ENCODE data around the gene SOCS7. TPM values are rescaled to one million over a fixed set of nuclear protein-coding genes. Genes with fewer than 3 reads are reported as not detected.

The SOCS7 gene
- total RNA-seq, 1 donor from 2014 or later = 7.5 TPM

- DNase-seq (ENCODE audit: low read depth in 2 of 2) = peak in 1 of 2 donors; percentile 26
These were observed 67.3 kb downstream of the SOCS7 start for GRCh38 chr17:38418693-38419507.

GRCh38 chr17:38419508-38419981 is 67.9 kb downstream of the SOCS7 start:
- no peak for DNase-seq (ENCODE audit: low read depth in 2 of 2)

- no peak for DNase-seq (ENCODE audit: low read depth in 2 of 2)
These were observed 68.9 kb downstream of the SOCS7 start for GRCh38 chr17:38420518-38420917.

- DNase-seq (ENCODE audit: low read depth in 2 of 2) = peak in 1 of 2 donors; percentile 61
These were observed 69.7 kb downstream of the SOCS7 start for GRCh38 chr17:38421171-38421841.

GRCh38 chr17:38421871-38422827 is 70.5 kb downstream of the SOCS7 start:
- DNase-seq (ENCODE audit: low read depth in 2 of 2) = no peak

GRCh38 chr17:38424297-38424972 is 72.8 kb downstream of the SOCS7 start:
- no peak for DNase-seq (ENCODE audit: low read depth in 2 of 2)

- DNase-seq (ENCODE audit: low read depth in 2 of 2) = peak in 1 of 2 donors; percentile 74
These were observed 73.4 kb downstream of the SOCS7 start for GRCh38 chr17:38425031-38425430.

GRCh38 chr17:38425744-38426143 is 74.1 kb downstream of the SOCS7 start:
- peak; percentile 68 to 92 for DNase-seq (ENCODE audit: low read depth in 2 of 2)

- no peak for DNase-seq (ENCODE audit: low read depth in 2 of 2)
These were observed 74.8 kb downstream of the SOCS7 start for GRCh38 chr17:38426441-38426840.

GRCh38 chr17:38427160-38427949 is 75.7 kb downstream of the SOCS7 start:
- DNase-seq (ENCODE audit: low read depth in 2 of 2) = no peak

- DNase-seq (ENCODE audit: low read depth in 2 of 2) = peak; percentile 56 to 70
These were observed 76.5 kb downstream of the SOCS7 start, which contains the start of gene ARHGAP23 for GRCh38 chr17:38428112-38428642. Gene ARHGAP23, plus strand, starts transcription at chr17:38428464. Its CDS starts 22 bp downstream, at chr17:38428486.

GRCh38 chr17:38428643-38429371 is 77.2 kb downstream of the SOCS7 start:
- peak; percentile 51 to 66 for DNase-seq (ENCODE audit: low read depth in 2 of 2)

GRCh38 chr17:38429476-38430100 is 77.9 kb downstream of the SOCS7 start:
- DNase-seq (ENCODE audit: low read depth in 2 of 2) = no peak

GRCh38 chr17:38430316-38430715 is 78.7 kb downstream of the SOCS7 start:
- no peak for DNase-seq (ENCODE audit: low read depth in 2 of 2)

- DNase-seq (ENCODE audit: low read depth in 2 of 2) = no peak
These were observed 79.2 kb downstream of the SOCS7 start for GRCh38 chr17:38430822-38431221.

GRCh38 chr17:38431346-38432145 is 79.9 kb downstream of the SOCS7 start:
- no peak for DNase-seq (ENCODE audit: low read depth in 2 of 2)

- DNase-seq (ENCODE audit: low read depth in 2 of 2) = no peak
These were observed 82.6 kb downstream of the SOCS7 start for GRCh38 chr17:38434178-38434665.

GRCh38 chr17:38435795-38436194 is 84.2 kb downstream of the SOCS7 start:
- no peak for DNase-seq (ENCODE audit: low read depth in 2 of 2)

All from lung microvascular endothelial cell (primary cell).